ENCODE data around the gene RGS3. TPM values are rescaled to one million over a fixed set of nuclear protein-coding genes. Genes with fewer than 3 reads are reported as not detected.

Gene RGS3
- total and polyA plus RNA-seq, 4 donors, result 33.5 to 54.9 (median 40.9) TPM

- over 99% methylated on average over 24 of the region's 31 CpGs for WGBS (ENCODE audit: insufficient coverage)
- peaks cover 34% of the 10 kb centered on the region for H3K4me1 ChIP-seq (ENCODE audit: control insufficient read depth, insufficient read depth, low read length)
- no peaks in the 10 kb centered on the region for H3K9me3 ChIP-seq (ENCODE audit: control insufficient read depth, insufficient read depth, low read length)
- DNase-seq (ENCODE audit: low read depth in 4 of 6, low spot score in 6 of 6), result no peak
- H3K27ac ChIP-seq (ENCODE audit: low read depth, low read length), result no peak overlapping the region
- no peaks in the 10 kb centered on the region for H3K27me3 ChIP-seq (ENCODE audit: control insufficient read depth, insufficient read depth, low read length)
- H3K36me3 ChIP-seq (ENCODE audit: control insufficient read depth, insufficient read depth, low read length), result peaks cover 29% of the 10 kb centered on the region
- H3K4me3 ChIP-seq (ENCODE audit: low read depth, low read length), result no peak overlapping the region
These were observed 120.2 kb downstream of the RGS3 start for GRCh38 chr9:113583511-113584427.

- Histone ChIP-seq H3K4me1 (ENCODE audit: control insufficient read depth, insufficient read depth, low read length) (peaks cover 39% of the 10 kb centered on the region), H3K27ac (ENCODE audit: low read depth, low read length) (no peak overlapping the region), H3K27me3 (ENCODE audit: control insufficient read depth, insufficient read depth, low read length) (no peaks in the 10 kb centered on the region), H3K9me3 (ENCODE audit: control insufficient read depth, insufficient read depth, low read length) (no peaks in the 10 kb centered on the region), H3K36me3 (ENCODE audit: control insufficient read depth, insufficient read depth, low read length) (peaks cover 32% of the 10 kb centered on the region), H3K4me3 (ENCODE audit: low read depth, low read length) (no peak overlapping the region)
- WGBS (ENCODE audit: insufficient coverage), result 100% methylated on average over 2 of the region's 5 CpGs
- no peak for DNase-seq (ENCODE audit: low read depth in 4 of 6, low spot score in 6 of 6)
These were observed 121.0 kb downstream of the RGS3 start for GRCh38 chr9:113584428-113585084.

- H3K4me1 ChIP-seq (ENCODE audit: control insufficient read depth, insufficient read depth, low read length), result peaks cover 35% of the 10 kb centered on the region
- no peak for DNase-seq (ENCODE audit: low read depth in 4 of 6, low spot score in 6 of 6)
These were observed 121.5 kb downstream of the RGS3 start for GRCh38 chr9:113585085-113585442.

GRCh38 chr9:113585555-113585954, 122.0 kb downstream of the RGS3 start:
- Histone ChIP-seq H3K27me3 (ENCODE audit: control insufficient read depth, insufficient read depth, low read length) (no peaks in the 10 kb centered on the region), H3K36me3 (ENCODE audit: control insufficient read depth, insufficient read depth, low read length) (peaks cover 32% of the 10 kb centered on the region), H3K9me3 (ENCODE audit: control insufficient read depth, insufficient read depth, low read length) (no peaks in the 10 kb centered on the region), H3K4me1 (ENCODE audit: control insufficient read depth, insufficient read depth, low read length) (peaks cover 31% of the 10 kb centered on the region), H3K27ac (ENCODE audit: low read depth, low read length) (no peak overlapping the region), H3K4me3 (ENCODE audit: low read depth, low read length) (no peak overlapping the region)
- no peak for DNase-seq (ENCODE audit: low read depth in 4 of 6, low spot score in 6 of 6)
- WGBS (ENCODE audit: insufficient coverage), result 100% methylated on average over 1 of the region's 2 CpGs

More at GRCh38 chr9:113585085-113585442, 121.5 kb downstream of the RGS3 start:
- 94% methylated on average over 4 of the region's 4 CpGs for WGBS (ENCODE audit: insufficient coverage)
- no peaks in the 10 kb centered on the region for H3K27me3 ChIP-seq (ENCODE audit: control insufficient read depth, insufficient read depth, low read length)
- H3K4me3 ChIP-seq (ENCODE audit: low read depth, low read length), result no peak overlapping the region
- H3K27ac ChIP-seq (ENCODE audit: low read depth, low read length), result no peak overlapping the region
- H3K9me3 ChIP-seq (ENCODE audit: control insufficient read depth, insufficient read depth, low read length), result no peaks in the 10 kb centered on the region
- H3K36me3 ChIP-seq (ENCODE audit: control insufficient read depth, insufficient read depth, low read length), result peaks cover 32% of the 10 kb centered on the region

GRCh38 chr9:113587471-113588031, 124.0 kb downstream of the RGS3 start:
- Histone ChIP-seq H3K27ac (ENCODE audit: low read depth, low read length) (no peak overlapping the region), H3K4me3 (ENCODE audit: low read depth, low read length) (no peak overlapping the region), H3K9me3 (ENCODE audit: control insufficient read depth, insufficient read depth, low read length) (no peaks in the 10 kb centered on the region), H3K36me3 (ENCODE audit: control insufficient read depth, insufficient read depth, low read length) (peaks cover 30% of the 10 kb centered on the region), H3K27me3 (ENCODE audit: control insufficient read depth, insufficient read depth, low read length) (no peaks in the 10 kb centered on the region), H3K4me1 (ENCODE audit: control insufficient read depth, insufficient read depth, low read length) (peaks cover 36% of the 10 kb centered on the region)
- DNase-seq (ENCODE audit: low read depth in 4 of 6, low spot score in 6 of 6), result peak in 2 of 6 donors; percentile 62 to 63
- WGBS (ENCODE audit: insufficient coverage), result 65% methylated on average over 11 of the region's 14 CpGs

- DNase-seq (ENCODE audit: low read depth in 4 of 6, low spot score in 6 of 6), result no peak
- WGBS (ENCODE audit: insufficient coverage), result 89% methylated on average over 6 of the region's 13 CpGs
These were observed 124.8 kb downstream of the RGS3 start for GRCh38 chr9:113588242-113588810.

GRCh38 chr9:113588936-113589335, 125.4 kb downstream of the RGS3 start:
- H3K4me3 ChIP-seq (ENCODE audit: low read depth, low read length), result no peak overlapping the region
- no peaks in the 10 kb centered on the region for H3K27me3 ChIP-seq (ENCODE audit: control insufficient read depth, insufficient read depth, low read length)
- H3K4me1 ChIP-seq (ENCODE audit: control insufficient read depth, insufficient read depth, low read length), result peaks cover 43% of the 10 kb centered on the region
- H3K9me3 ChIP-seq (ENCODE audit: control insufficient read depth, insufficient read depth, low read length), result no peaks in the 10 kb centered on the region
- no peak for DNase-seq (ENCODE audit: low read depth in 4 of 6, low spot score in 6 of 6)
- peaks cover 23% of the 10 kb centered on the region for H3K36me3 ChIP-seq (ENCODE audit: control insufficient read depth, insufficient read depth, low read length)
- H3K27ac ChIP-seq (ENCODE audit: low read depth, low read length), result peak overlapping the region; percentile 19
- WGBS (ENCODE audit: insufficient coverage), result 71% methylated on average over 1 of the region's 1 CpG

More at GRCh38 chr9:113588242-113588810, 124.8 kb downstream of the RGS3 start:
- Histone ChIP-seq H3K27ac (ENCODE audit: low read depth, low read length) (no peak overlapping the region), H3K4me3 (ENCODE audit: low read depth, low read length) (no peak overlapping the region), H3K4me1 (ENCODE audit: control insufficient read depth, insufficient read depth, low read length) (peaks cover 37% of the 10 kb centered on the region), H3K9me3 (ENCODE audit: control insufficient read depth, insufficient read depth, low read length) (no peaks in the 10 kb centered on the region), H3K36me3 (ENCODE audit: control insufficient read depth, insufficient read depth, low read length) (peaks cover 29% of the 10 kb centered on the region), H3K27me3 (ENCODE audit: control insufficient read depth, insufficient read depth, low read length) (no peaks in the 10 kb centered on the region)

GRCh38 chr9:113589407-113589806, 125.9 kb downstream of the RGS3 start:
- Histone ChIP-seq H3K27ac (ENCODE audit: low read depth, low read length) (no peak overlapping the region), H3K4me1 (ENCODE audit: control insufficient read depth, insufficient read depth, low read length) (peaks cover 48% of the 10 kb centered on the region), H3K4me3 (ENCODE audit: low read depth, low read length) (no peak overlapping the region), H3K9me3 (ENCODE audit: control insufficient read depth, insufficient read depth, low read length) (no peaks in the 10 kb centered on the region), H3K36me3 (ENCODE audit: control insufficient read depth, insufficient read depth, low read length) (peaks cover 22% of the 10 kb centered on the region), H3K27me3 (ENCODE audit: control insufficient read depth, insufficient read depth, low read length) (no peaks in the 10 kb centered on the region)
- 72% methylated on average over 7 of the region's 7 CpGs for WGBS (ENCODE audit: insufficient coverage)
- DNase-seq (ENCODE audit: low read depth in 4 of 6, low spot score in 6 of 6), result no peak

GRCh38 chr9:113589890-113590289, 126.4 kb downstream of the RGS3 start:
- Histone ChIP-seq H3K27me3 (ENCODE audit: control insufficient read depth, insufficient read depth, low read length) (no peaks in the 10 kb centered on the region), H3K27ac (ENCODE audit: low read depth, low read length) (no peak overlapping the region), H3K9me3 (ENCODE audit: control insufficient read depth, insufficient read depth, low read length) (no peaks in the 10 kb centered on the region), H3K4me3 (ENCODE audit: low read depth, low read length) (no peak overlapping the region), H3K36me3 (ENCODE audit: control insufficient read depth, insufficient read depth, low read length) (peaks cover 25% of the 10 kb centered on the region), H3K4me1 (ENCODE audit: control insufficient read depth, insufficient read depth, low read length) (peaks cover 53% of the 10 kb centered on the region)
- 47% methylated on average over 3 of the region's 3 CpGs for WGBS (ENCODE audit: insufficient coverage)
- peak in 1 of 6 donors; percentile 43 for DNase-seq (ENCODE audit: low read depth in 4 of 6, low spot score in 6 of 6)
